Vagina (tissue), 2 donors: Measurements from ENCODE around the gene CENPC. TPM values are rescaled to one million over a fixed set of nuclear protein-coding genes. Genes with fewer than 3 reads are reported as not detected.
A peak's percentile ranks its signal among the peaks of the same experiment; 100 is the strongest.

Experiments
- DNase-seq, 2 donors: peaks; one replicate each; pipeline ENCODE4 v3.0.0-alpha.2; 2017; ENCODE audit errors: extremely low spot score in 2 of 2
- H3K27ac ChIP-seq: fragments of 200-600 bp; sonication (generic); one replicate; pipeline ENCODE4 v1.5.1; 2019
- H3K27me3 ChIP-seq: fragments of 200-600 bp; sonication (generic); one replicate; pipeline ENCODE4 v1.5.1; 2019
- H3K36me3 ChIP-seq, 2 donors: fragments of 200-600 bp; sonication (generic); one replicate each; pipeline ENCODE4 v1.5.1; 2017 to 2019
- H3K4me1 ChIP-seq: fragments of 200-600 bp; sonication (generic); one replicate; pipeline ENCODE4 v1.5.1; 2019
- H3K4me3 ChIP-seq, 2 donors: fragments of 200-600 bp; sonication (generic); 1 replicate in 1 of 2; 2 replicates in 1 of 2; pipeline ENCODE4 v1.5.1; 2016 to 2019
- H3K9me3 ChIP-seq: fragments of 200-600 bp; sonication (generic); one replicate; pipeline ENCODE4 v1.5.1; 2019
- POLR2A ChIP-seq, 2 donors: fragments of 450-650 bp; IDR thresholded peaks; one replicate each; pipeline ENCODE4 v1.6.1; 2017; ENCODE audit warnings: antibody characterized with exemption in 2 of 2, mild to moderate bottlenecking in 2 of 2, moderate library complexity in 2 of 2
- POLR2AphosphoS5 ChIP-seq, 2 donors: sonication (generic); formaldehyde crosslinking; IDR thresholded peaks; one replicate each; pipeline ENCODE4 v1.9.0; 2017; ENCODE audit warnings: antibody characterized with exemption in 2 of 2, mild to moderate bottlenecking in 2 of 2, low read depth in 1 of 2; ENCODE audit not compliant: insufficient read depth in 1 of 2
- intact Hi-C: fragments of 100-400 bp; cut with DNase I; formaldehyde crosslinking; loops from one replicate; pipeline ENCODE4 v1.15.1; 2023
- total RNA-seq: library from RNA; depleted of rRNA; stranded (reverse); fragments of >200 nt; gene quantifications from one replicate; pipeline ENCODE4 v1.2.3, GENCODE V29; 2016
- TF ChIP-seq, protein P1 (sequence below), 3 experiments: fragments of 450-650 bp in 2 of 3; fragments of 200-600 bp in 1 of 3; sonication (generic) in 1 of 3; IDR thresholded peaks; one replicate each; pipeline ENCODE4 v1.5.1; 2017 to 2019; ENCODE audit warnings: antibody characterized with exemption in 3 of 3, mild to moderate bottlenecking in 2 of 3, moderate library complexity in 2 of 3

CENPC gene, protein sequence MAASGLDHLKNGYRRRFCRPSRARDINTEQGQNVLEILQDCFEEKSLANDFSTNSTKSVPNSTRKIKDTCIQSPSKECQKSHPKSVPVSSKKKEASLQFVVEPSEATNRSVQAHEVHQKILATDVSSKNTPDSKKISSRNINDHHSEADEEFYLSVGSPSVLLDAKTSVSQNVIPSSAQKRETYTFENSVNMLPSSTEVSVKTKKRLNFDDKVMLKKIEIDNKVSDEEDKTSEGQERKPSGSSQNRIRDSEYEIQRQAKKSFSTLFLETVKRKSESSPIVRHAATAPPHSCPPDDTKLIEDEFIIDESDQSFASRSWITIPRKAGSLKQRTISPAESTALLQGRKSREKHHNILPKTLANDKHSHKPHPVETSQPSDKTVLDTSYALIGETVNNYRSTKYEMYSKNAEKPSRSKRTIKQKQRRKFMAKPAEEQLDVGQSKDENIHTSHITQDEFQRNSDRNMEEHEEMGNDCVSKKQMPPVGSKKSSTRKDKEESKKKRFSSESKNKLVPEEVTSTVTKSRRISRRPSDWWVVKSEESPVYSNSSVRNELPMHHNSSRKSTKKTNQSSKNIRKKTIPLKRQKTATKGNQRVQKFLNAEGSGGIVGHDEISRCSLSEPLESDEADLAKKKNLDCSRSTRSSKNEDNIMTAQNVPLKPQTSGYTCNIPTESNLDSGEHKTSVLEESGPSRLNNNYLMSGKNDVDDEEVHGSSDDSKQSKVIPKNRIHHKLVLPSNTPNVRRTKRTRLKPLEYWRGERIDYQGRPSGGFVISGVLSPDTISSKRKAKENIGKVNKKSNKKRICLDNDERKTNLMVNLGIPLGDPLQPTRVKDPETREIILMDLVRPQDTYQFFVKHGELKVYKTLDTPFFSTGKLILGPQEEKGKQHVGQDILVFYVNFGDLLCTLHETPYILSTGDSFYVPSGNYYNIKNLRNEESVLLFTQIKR
- total RNA-seq: 24.6 TPM

- intact Hi-C loops: no loop called here
- TF ChIP-seq POLR2AphosphoS5 (IDR thresholded peaks at IDR 0.05; ENCODE audit: insufficient read depth in 1 of 2, low read depth in 1 of 2) (peak; percentile 61 to 93), POLR2A (IDR thresholded peaks at IDR 0.05) (peak in 1 of 2 donors; percentile 67)
- TF ChIP-seq, protein P1, sequence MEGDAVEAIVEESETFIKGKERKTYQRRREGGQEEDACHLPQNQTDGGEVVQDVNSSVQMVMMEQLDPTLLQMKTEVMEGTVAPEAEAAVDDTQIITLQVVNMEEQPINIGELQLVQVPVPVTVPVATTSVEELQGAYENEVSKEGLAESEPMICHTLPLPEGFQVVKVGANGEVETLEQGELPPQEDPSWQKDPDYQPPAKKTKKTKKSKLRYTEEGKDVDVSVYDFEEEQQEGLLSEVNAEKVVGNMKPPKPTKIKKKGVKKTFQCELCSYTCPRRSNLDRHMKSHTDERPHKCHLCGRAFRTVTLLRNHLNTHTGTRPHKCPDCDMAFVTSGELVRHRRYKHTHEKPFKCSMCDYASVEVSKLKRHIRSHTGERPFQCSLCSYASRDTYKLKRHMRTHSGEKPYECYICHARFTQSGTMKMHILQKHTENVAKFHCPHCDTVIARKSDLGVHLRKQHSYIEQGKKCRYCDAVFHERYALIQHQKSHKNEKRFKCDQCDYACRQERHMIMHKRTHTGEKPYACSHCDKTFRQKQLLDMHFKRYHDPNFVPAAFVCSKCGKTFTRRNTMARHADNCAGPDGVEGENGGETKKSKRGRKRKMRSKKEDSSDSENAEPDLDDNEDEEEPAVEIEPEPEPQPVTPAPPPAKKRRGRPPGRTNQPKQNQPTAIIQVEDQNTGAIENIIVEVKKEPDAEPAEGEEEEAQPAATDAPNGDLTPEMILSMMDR (IDR thresholded peaks at IDR 0.05): no peak
Measured at GRCh38 chr4:67545199-67546003, at the start of gene CENPC. CENPC (minus strand) TSS chr4:67545503; CDS start chr4:67545355, 148 bp downstream.

DNA sequence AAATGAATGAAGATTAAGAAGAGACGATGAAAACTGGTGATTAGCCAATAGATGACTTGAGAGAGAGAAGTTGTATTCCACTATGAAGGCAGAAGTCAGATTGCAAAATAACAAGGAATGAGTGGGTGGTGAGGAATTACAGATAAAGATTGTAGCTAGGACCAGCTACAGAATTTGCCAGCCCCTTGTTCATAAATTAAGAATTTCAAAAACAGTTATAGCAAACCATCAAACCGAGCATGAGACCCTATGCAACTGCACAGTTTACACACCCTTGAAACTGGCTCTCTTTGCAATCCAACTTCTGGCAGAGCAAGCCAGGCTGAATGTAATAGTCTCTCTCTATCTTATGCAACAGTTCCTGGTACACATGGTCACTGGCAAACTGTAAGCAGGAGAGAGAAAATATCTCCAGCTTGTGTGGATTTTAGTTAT lies 48.5 kb upstream of the CENPC start:
- H3K4me3 ChIP-seq: no peak overlapping the region
- no peaks in the 10 kb centered on the region for H3K9me3 ChIP-seq
- H3K27me3 ChIP-seq: no peaks in the 10 kb centered on the region
- no peaks in the 10 kb centered on the region for H3K4me1 ChIP-seq
- no peak for DNase-seq
- intact Hi-C loops: no loop called here
- no peaks in the 10 kb centered on the region for H3K36me3 ChIP-seq
- no peak overlapping the region for H3K27ac ChIP-seq
- TF ChIP-seq POLR2A (IDR thresholded peaks at IDR 0.05): no peak
- no peak for TF ChIP-seq POLR2AphosphoS5 (IDR thresholded peaks at IDR 0.05; ENCODE audit: insufficient read depth in 1 of 2, low read depth in 1 of 2)
- TF ChIP-seq, protein P1 (IDR thresholded peaks at IDR 0.05): no peak

More at GRCh38 chr4:67545199-67546003, at the start of gene CENPC:
- no peaks in the 10 kb centered on the region for H3K9me3 ChIP-seq
- H3K4me1 ChIP-seq: peaks cover 35% of the 10 kb centered on the region
- peak within 1 kb of the TSS; percentile 83 to 86 for H3K4me3 ChIP-seq
- H3K36me3 ChIP-seq: peaks cover 0 to 1% of the 10 kb centered on the region in 2 donors
- peak within 1 kb of the TSS; percentile 92 for H3K27ac ChIP-seq
- DNase-seq: peak in 1 of 2 donors; percentile 98
- H3K27me3 ChIP-seq: no peaks in the 10 kb centered on the region

- H3K4me1 ChIP-seq: no peaks in the 10 kb centered on the region
- no peak overlapping the region for H3K27ac ChIP-seq
- H3K27me3 ChIP-seq: no peaks in the 10 kb centered on the region
- no peak for TF ChIP-seq POLR2A (IDR thresholded peaks at IDR 0.05)
- TF ChIP-seq POLR2AphosphoS5 (IDR thresholded peaks at IDR 0.05; ENCODE audit: insufficient read depth in 1 of 2, low read depth in 1 of 2): no peak
- TF ChIP-seq, protein P1 (IDR thresholded peaks at IDR 0.05): no peak
- H3K36me3 ChIP-seq: no peaks in the 10 kb centered on the region
- DNase-seq: no peak
- H3K4me3 ChIP-seq: no peak overlapping the region
- H3K9me3 ChIP-seq: no peaks in the 10 kb centered on the region
- intact Hi-C loops: no loop called here
Measured at GRCh38 chr4:67587156-67587555, 41.9 kb upstream of the CENPC start.

DNA sequence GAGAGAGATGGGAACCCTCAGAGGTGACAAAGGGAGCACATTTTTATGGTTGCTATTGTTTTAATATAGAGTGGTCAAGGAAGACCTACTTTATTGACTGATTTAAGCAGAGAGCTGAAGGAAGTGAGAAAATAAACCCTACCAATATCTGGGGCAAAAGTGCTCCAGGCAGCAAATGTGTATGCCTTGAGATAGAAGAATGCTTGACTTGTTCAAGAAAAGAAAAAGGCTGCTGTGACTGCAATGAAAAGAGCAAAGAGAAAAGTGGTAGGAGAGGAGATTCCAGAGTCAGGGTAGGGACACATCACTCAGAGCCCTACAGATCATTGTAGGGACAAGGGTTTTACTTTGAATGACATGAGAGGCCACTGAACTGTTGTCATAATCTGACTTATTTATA lies 39.2 kb upstream of the CENPC start:
- intact Hi-C loops: no loop called here
- no peak overlapping the region for H3K27ac ChIP-seq
- H3K9me3 ChIP-seq: no peaks in the 10 kb centered on the region

More for the DNA sequence above, 39.2 kb upstream of the CENPC start:
- TF ChIP-seq, protein P1 (IDR thresholded peaks at IDR 0.05): no peak
- TF ChIP-seq POLR2A (IDR thresholded peaks at IDR 0.05): no peak
- TF ChIP-seq POLR2AphosphoS5 (IDR thresholded peaks at IDR 0.05; ENCODE audit: insufficient read depth in 1 of 2, low read depth in 1 of 2): no peak
- no peak for DNase-seq
- Histone ChIP-seq H3K4me3 (no peak overlapping the region), H3K4me1 (no peaks in the 10 kb centered on the region), H3K27me3 (no peaks in the 10 kb centered on the region), H3K36me3 (no peaks in the 10 kb centered on the region)
